Activated effector memory CD4-positive, alpha-beta T cell treated with Interleukin-2 at 50 U/mL for 16 hours (primary cell): ENCODE results near the gene COL9A2.

Source experiments
- DNase-seq: peaks from one replicate; pipeline ENCODE4 v3.0.0-alpha.2; 2020

The COL9A2 gene

DNA sequence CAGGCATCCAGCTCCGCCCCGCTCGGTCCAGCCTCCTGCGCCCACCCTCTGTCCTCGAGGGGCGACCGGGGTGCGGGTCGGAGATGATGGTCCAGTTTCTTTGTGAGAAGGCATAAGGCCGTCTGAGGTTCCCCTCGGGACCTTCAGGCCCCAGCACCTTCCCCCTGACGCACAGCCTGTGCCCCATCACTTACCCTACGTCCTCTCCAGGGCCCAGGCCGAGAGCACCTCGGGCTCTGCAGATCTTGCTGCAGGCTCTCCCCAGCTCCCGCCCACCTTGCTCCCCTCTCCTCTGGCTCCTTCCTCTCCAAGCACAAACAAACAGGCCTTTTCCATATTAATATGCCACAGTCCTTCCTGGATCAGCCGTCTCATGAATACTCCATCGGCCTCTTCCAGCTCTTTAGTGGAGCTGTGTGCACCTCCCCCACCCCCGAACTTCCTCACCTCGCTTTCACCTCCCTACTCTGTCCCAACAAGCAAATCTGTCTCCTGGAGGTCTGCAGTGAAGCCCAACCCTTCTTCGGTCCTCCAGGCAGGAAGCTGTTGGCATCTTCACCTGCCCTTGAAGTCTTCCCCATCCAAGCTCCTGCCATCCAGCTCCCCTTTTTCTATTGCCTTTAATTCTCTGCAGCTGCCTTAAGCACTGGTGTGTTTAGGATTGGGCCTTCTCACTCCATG is 448 bp upstream of the COL9A2 start:
- DNase-seq, result no peak

DNA sequence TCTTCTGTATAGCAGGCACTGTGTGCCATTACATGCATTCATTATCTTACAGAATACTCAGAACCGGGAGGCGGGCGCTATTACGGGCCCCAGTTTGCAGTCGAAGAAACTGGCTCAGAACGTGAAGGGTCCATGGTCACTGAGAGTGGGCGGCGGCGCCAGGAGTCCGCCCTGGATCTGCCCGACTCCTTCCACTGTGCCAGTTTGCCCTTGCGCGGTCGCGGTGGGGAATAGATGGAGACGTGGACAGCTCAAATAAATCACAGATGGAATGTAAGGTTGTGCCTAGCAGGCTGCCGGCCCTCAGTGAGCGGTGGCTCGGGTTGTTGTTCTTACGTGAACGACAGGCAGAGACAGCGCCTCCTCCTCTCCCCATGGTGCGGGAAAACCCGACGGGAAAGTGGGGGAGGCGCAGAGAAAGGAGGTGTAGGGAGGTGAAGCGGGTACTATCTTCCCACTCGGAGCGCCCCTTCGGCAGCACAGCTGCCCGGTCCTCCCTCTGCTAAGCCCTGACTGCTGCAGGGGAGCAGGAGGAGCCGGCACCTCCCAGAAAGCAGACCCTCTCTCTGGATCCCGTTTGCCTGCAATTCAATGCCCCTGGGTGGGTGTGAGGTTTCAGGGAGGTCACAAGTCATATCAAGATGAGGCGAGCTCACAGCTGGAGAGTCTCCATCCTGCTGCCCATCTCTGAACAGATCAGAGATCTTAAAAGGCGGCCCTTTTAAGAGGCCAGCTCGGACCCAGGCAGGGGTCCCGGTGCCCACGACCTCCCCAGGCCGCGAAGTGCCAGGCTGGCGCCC is 1.1 kb downstream of the COL9A2 start:
- DNase-seq, result peak; percentile 23

- DNase-seq, result peak; percentile 82
These were observed 1.8 kb downstream of the COL9A2 start for GRCh38 chr1:40315239-40315794.

DNA sequence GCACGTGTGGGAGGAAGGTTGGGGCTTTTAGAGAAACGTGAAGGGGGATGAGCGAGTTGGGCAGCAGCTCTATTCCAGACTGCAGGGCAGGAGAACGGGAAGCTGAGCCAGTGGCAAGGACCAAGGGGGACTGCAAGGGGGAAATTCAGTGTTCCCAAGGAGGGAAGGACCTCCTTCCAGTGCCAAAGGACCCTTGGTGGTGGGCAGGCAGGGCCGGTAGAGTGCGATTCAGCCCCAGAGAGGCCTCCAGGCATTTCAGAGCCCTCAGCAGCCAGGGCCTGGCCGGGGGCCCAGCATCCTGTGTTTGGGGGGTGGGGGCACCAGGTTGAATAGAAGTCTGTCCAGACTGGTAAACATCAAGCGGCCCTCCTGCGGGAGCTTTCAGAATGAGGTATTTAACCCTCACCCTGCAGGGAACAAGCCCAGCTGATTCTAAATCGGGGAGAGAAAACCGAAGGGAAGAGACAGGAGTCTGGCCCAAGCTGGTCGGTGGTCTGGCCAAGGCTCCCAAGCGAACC is 2.3 kb downstream of the COL9A2 start:
- DNase-seq, result no peak

DNA sequence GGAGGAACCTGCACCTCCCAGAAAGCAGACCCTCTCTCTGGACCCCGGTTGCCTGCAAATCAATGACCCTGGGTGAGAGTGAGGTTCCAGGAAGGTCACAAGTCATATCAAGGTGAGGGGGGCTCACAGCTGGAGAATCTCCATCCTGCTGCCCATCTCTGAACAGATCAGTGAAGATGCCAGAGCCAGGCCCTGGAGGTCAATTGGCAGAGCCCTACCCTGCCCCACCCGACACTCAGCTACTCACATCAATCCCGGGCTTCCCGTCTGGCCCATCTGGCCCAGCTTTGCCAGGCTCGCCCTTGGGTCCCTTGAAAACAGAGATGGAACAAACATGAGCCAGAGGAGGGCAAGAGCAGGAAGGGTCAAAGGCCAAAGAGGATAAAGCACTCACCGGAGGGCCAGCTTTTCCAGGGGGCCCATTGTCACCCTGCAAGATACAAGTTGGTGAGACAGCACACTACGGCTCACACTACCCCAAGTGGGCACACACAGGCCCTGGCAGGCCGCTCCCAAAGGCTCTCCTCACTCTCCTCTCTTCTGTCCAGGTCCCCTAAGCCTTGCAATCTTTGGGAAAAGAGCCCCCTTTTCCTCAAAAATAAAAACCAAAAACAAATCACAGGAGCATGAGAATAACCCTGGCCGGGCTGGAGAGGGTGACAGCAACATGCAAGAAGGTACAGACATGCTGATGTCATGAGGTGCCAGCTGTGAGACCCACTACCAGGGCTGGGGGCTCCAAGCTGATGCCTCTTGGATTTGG is 2.9 kb downstream of the COL9A2 start:
- no peak for DNase-seq

- no peak for DNase-seq
These were observed 3.6 kb downstream of the COL9A2 start for GRCh38 chr1:40313329-40313957.

- DNase-seq, result peak; percentile 12
These were observed 4.6 kb downstream of the COL9A2 start for GRCh38 chr1:40312238-40313205.

DNA sequence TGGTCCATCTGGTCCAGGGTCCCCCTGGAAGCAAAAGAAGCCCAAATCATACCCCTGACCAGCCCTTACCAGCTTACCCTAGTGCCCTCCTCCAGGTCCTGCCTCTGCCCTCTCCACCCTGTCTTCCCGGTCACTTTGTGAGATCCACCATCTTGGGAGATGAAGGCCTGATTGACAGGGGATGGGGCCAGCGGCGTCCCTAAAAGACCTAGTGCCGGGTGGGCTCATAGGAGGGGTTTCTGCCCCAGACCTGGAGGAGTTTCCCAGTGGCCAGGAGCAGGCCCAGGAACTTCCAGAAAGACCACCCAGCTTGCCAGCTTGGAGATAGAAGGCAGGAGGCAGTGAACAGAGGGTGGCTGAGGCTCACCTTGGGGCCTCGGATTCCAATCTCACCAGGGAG is 5.4 kb downstream of the COL9A2 start:
- no peak for DNase-seq

GRCh38 chr1:40310983-40311642 is 6.0 kb downstream of the COL9A2 start:
- DNase-seq, result no peak

DNA sequence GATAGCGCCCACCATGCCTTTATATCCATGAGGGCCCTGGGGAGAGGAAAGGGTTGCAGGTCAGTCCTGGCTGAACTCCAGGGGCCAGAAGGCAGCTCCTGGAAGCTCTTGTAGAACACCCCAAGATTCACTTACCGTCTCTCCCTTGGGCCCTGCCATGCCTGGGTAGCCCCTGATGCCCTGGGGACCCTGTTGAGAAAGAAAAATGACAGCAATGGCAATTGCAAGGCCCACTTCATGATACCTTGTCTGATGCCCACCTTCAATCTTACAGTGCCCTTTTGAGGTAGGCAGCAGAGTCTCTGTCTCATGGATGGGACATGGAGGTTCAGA is 7.0 kb downstream of the COL9A2 start:
- no peak for DNase-seq

- DNase-seq, result no peak
These were observed 7.5 kb downstream of the COL9A2 start for GRCh38 chr1:40309374-40310128.

- DNase-seq, result no peak
These were observed 8.9 kb downstream of the COL9A2 start for GRCh38 chr1:40308036-40308727.

GRCh38 chr1:40307186-40307585 is 9.9 kb downstream of the COL9A2 start:
- no peak for DNase-seq

- no peak for DNase-seq
These were observed 10.8 kb downstream of the COL9A2 start for GRCh38 chr1:40306296-40306695.

GRCh38 chr1:40305871-40306270 is 11.2 kb downstream of the COL9A2 start:
- DNase-seq, result no peak

- no peak for DNase-seq
These were observed 11.6 kb downstream of the COL9A2 start for GRCh38 chr1:40305451-40305850.

DNA sequence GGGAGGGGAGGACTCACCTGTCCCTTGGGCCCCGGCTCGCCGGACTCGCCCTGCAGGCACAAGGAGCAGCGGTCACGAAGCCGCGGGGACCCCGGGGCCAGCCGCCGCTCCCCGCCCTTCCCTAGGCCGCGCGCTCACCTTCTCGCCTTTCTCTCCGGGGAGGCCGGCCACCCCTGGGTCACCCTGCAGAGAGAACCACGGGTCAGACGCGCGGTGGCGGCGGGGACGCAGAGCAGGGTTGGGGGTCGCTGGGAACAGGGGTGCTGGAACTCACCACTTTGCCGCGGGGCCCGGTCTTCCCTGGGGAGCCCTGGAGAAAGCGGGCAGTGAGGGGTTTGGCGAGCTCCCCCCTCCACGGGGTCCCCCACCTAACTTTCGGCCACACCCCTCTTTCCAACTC is 13.3 kb downstream of the COL9A2 start:
- no peak for DNase-seq

DNA sequence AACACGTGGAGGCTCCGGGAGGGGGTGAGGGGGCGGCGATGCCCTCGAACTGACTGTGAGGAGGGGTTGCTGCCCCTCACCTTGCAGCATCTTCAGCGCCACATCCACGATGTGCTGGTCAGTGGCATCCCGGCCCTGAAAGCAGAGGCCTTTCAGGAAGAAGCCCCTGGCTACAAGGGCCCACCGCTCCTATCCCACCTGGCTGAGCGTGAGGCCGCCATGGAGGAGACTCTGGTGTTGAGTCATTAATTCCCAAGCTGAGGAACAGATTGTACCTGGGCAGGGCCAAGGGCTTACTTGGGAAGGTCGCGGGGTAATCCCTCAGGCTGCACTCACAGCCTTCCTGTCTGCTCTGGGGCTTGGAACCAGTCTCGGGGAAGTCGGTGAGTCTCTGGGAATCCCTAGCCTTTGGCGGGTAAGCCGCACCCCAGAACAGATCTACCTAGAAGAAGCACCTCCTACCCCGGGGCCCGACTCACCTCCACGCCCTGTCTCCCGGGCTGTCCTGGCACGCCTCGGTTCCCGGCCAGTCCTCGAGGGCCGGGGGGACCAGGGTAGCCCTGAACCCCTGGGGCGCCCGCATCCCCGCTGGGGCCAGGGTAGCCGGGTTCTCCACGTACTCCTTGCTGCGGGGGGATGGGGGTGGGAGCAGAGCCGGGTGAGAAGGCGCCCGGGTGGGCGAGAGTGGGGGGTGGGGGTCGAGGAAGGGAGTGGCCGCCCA is 13.9 kb downstream of the COL9A2 start:
- DNase-seq, result no peak

DNA sequence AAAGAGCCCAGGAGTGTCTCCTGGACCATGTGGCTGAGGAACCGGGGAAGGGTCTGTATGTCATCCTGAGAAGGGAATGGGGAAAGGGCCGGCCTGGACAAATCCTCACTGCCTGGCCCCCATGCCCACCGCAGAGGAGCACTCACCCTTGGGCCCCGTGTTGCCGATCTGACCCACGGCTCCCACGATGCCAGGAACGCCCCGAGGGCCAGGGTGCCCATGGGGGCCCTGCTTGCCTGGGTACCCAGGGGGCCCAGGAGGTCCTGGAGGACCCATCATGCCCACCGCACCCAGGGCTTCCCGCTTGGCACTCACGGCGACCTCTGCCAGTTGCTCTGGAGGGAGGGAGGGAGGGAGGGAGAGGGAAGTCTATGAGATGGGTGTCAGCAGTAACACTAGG is 14.6 kb downstream of the COL9A2 start:
- DNase-seq, result no peak
